Measurements from ENCODE around the gene HCN3. TPM values are rescaled to one million over a fixed set of nuclear protein-coding genes. Genes with fewer than 3 reads are reported as not detected.

The HCN3 gene
- polyA plus RNA-seq, 1 of the 3 experiments (the other 2 are of a cell fraction): 9.7 TPM

GRCh38 chr1:155285631-155286044, 8.4 kb downstream of the HCN3 start:
- H3K4me2 ChIP-seq: no peak overlapping the region
- no peaks in the 10 kb centered on the region for H4K20me1 ChIP-seq (ENCODE audit: insufficient read depth)
- POLR2A ChIA-PET: no interaction called here
- no peak for DNase-seq
- no peak overlapping the region for H3K27ac ChIP-seq (ENCODE audit: low read depth in 2 of 2, low read length in 1 of 2)
- 91% methylated on average over 7 of the region's 18 CpGs for WGBS (ENCODE audit: low lambda C conversion rate)
- CTCF ChIA-PET: interaction anchor here (0.9 to 1.0 kb wide), 2 partner anchors 10 to 219 kb away, joined by 3 to 4 read pairs; no protein-coding TSS in a partner anchor
- H3K27me3 ChIP-seq (ENCODE audit: insufficient read depth): no peaks in the 10 kb centered on the region
- no peaks in the 10 kb centered on the region for H3K36me3 ChIP-seq (replicated peaks in 1 of 2; ENCODE audit: control insufficient read depth in 1 of 2, insufficient read depth in 2 of 2, low read length in 1 of 2)
- H3F3A ChIP-seq (replicated peaks; ENCODE audit: insufficient read depth): no peaks in the 10 kb centered on the region
- no peak overlapping the region for H2AFZ ChIP-seq (ENCODE audit: low read depth)
- H3K79me2 ChIP-seq (ENCODE audit: insufficient read depth): no peaks in the 10 kb centered on the region
- no peak overlapping the region for H3K9ac ChIP-seq
- TF ChIP-seq SMC3 (IDR thresholded peaks at IDR 0.05; ENCODE audit: low read depth, low read length): no peak
- TF ChIP-seq RXRA (IDR thresholded peaks at IDR 0.05; ENCODE audit: borderline replicate concordance, low read depth): no peak
- TF ChIP-seq EZH2phosphoT487 (IDR thresholded peaks at IDR 0.05; ENCODE audit: borderline replicate concordance, low read depth): no peak
- TF ChIP-seq, protein P1, sequence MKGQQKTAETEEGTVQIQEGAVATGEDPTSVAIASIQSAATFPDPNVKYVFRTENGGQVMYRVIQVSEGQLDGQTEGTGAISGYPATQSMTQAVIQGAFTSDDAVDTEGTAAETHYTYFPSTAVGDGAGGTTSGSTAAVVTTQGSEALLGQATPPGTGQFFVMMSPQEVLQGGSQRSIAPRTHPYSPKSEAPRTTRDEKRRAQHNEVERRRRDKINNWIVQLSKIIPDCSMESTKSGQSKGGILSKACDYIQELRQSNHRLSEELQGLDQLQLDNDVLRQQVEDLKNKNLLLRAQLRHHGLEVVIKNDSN (IDR thresholded peaks at IDR 0.05; ENCODE audit: borderline replicate concordance, low read depth): no peak
- no peak for TF ChIP-seq POLR2AphosphoS5 (IDR thresholded peaks at IDR 0.05; ENCODE audit: low read depth, low read length)
- TF ChIP-seq GATA2 (CRISPR knock-in tag; IDR thresholded peaks at IDR 0.05): no peak
- no peak for TF ChIP-seq NRF1 (IDR thresholded peaks at IDR 0.05; ENCODE audit: low read depth, low read length)
- TF ChIP-seq, protein P2, sequence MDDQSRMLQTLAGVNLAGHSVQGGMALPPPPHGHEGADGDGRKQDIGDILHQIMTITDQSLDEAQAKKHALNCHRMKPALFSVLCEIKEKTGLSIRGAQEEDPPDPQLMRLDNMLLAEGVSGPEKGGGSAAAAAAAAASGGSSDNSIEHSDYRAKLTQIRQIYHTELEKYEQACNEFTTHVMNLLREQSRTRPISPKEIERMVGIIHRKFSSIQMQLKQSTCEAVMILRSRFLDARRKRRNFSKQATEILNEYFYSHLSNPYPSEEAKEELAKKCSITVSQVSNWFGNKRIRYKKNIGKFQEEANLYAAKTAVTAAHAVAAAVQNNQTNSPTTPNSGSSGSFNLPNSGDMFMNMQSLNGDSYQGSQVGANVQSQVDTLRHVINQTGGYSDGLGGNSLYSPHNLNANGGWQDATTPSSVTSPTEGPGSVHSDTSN (IDR thresholded peaks at IDR 0.05): no peak
- TF ChIP-seq EP300 (IDR thresholded peaks at IDR 0.05; ENCODE audit: borderline replicate concordance in 1 of 2, low read depth in 1 of 2, low read length in 1 of 2): no peak
- no peak for TF ChIP-seq MAX (IDR thresholded peaks at IDR 0.05; ENCODE audit: low read depth)
- TF ChIP-seq, protein P3, sequence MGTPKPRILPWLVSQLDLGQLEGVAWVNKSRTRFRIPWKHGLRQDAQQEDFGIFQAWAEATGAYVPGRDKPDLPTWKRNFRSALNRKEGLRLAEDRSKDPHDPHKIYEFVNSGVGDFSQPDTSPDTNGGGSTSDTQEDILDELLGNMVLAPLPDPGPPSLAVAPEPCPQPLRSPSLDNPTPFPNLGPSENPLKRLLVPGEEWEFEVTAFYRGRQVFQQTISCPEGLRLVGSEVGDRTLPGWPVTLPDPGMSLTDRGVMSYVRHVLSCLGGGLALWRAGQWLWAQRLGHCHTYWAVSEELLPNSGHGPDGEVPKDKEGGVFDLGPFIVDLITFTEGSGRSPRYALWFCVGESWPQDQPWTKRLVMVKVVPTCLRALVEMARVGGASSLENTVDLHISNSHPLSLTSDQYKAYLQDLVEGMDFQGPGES (IDR thresholded peaks at IDR 0.05; ENCODE audit: low read depth, low read length): no peak
- no peak for TF ChIP-seq CHD2 (IDR thresholded peaks at IDR 0.05; ENCODE audit: low read length, partially characterized antibody)
- TF ChIP-seq TAF1 (IDR thresholded peaks at IDR 0.05; ENCODE audit: borderline replicate concordance, low read depth, low read length): no peak
- TF ChIP-seq USF2 (IDR thresholded peaks at IDR 0.05; ENCODE audit: borderline replicate concordance, low read depth, low read length): no peak
- no peak for TF ChIP-seq YY1 (IDR thresholded peaks at IDR 0.05; ENCODE audit: low read depth)
- TF ChIP-seq JUND (IDR thresholded peaks at IDR 0.05): no peak
- no peaks in the 10 kb centered on the region for H3K9me3 ChIP-seq
- H3K4me1 ChIP-seq (ENCODE audit: control insufficient read depth in 1 of 2, insufficient read depth in 2 of 2, low read depth in 1 of 2, low read length in 1 of 2): no peaks in the 10 kb centered on the region
- H3K4me3 ChIP-seq (ENCODE audit: low read depth in 2 of 2, low read length in 1 of 2): no peak overlapping the region
- H3K9me2 ChIP-seq: no peaks in the 10 kb centered on the region
